WTC11 (cell line): ENCODE data around the gene VSIG4. TPM values are rescaled to one million over a fixed set of nuclear protein-coding genes. Genes with fewer than 3 reads are reported as not detected.

ENCODE experiments used
- ATAC-seq: fragments of 200-7000 bp; cut with Tn5 transposase; 2 replicates; pipeline ENCODE4 v1.10.0; 2021; ENCODE audit warnings: mild to moderate bottlenecking, moderate library complexity
- CTCF ChIA-PET: fragments of 300-600 bp; sonication (Branson Sonifier 250); formaldehyde crosslinking; loops from one replicate; lab custom pipeline; 2021; ENCODE audit warnings: antibody characterized with exemption; lab: Charles Lee
- POLR2A ChIA-PET: fragments of 350-600 bp; sonication (Branson Sonifier 250); formaldehyde crosslinking; loops from one replicate; lab custom pipeline; 2021; ENCODE audit warnings: antibody characterized with exemption; lab: Charles Lee
- DNase-seq: peaks from one replicate; pipeline ENCODE4 v3.0.0; 2021; ENCODE audit warnings: low spot score
- H3K27ac Mint-ChIP-seq: 2 replicates; pipeline ENCODE4 v1.8.0; 2021; ENCODE audit warnings: mixed read lengths
- H3K27me3 Mint-ChIP-seq: 2 replicates; pipeline ENCODE4 v1.8.0; 2021; ENCODE audit warnings: low read depth, mild to moderate bottlenecking, moderate library complexity, mixed read lengths
- H3K36me3 Mint-ChIP-seq: 2 replicates; pipeline ENCODE4 v1.8.0; 2021; ENCODE audit warnings: mixed read lengths
- H3K4me1 Mint-ChIP-seq: 2 replicates; pipeline ENCODE4 v1.8.0; 2022; ENCODE audit warnings: mixed read lengths
- H3K4me3 Mint-ChIP-seq: 2 replicates; pipeline ENCODE4 v1.8.0; 2021; ENCODE audit warnings: mild to moderate bottlenecking, moderate library complexity, mixed read lengths
- H3K9me3 Mint-ChIP-seq: 2 replicates; pipeline ENCODE4 v1.8.0; 2021; ENCODE audit warnings: mixed read lengths
- AR ChIP-seq: fragments of 250-450 bp; sonication (Bioruptor Pico); IDR thresholded peaks from 2 replicates; pipeline ENCODE4 v1.9.0; 2021; ENCODE audit warnings: mild to moderate bottlenecking
- ATF1 ChIP-seq: sonication (generic); formaldehyde crosslinking; IDR thresholded peaks from 2 replicates; pipeline ENCODE4 v1.8.1; 2023; ENCODE audit warnings: mild to moderate bottlenecking, moderate library complexity, missing genetic modification reagents
- ATF6 ChIP-seq: sonication (generic); formaldehyde crosslinking; IDR thresholded peaks from 2 replicates; pipeline ENCODE4 v1.8.1; 2023; ENCODE audit warnings: mild to moderate bottlenecking, missing genetic modification reagents
- CDX4 ChIP-seq: fragments of 250-450 bp; sonication (Bioruptor Pico); IDR thresholded peaks from 2 replicates; pipeline ENCODE4 v1.9.0; 2021; ENCODE audit warnings: moderate library complexity, mild to moderate bottlenecking, inconsistent platforms, borderline replicate concordance
- CREM ChIP-seq: sonication (generic); formaldehyde crosslinking; IDR thresholded peaks from 2 replicates; pipeline ENCODE4 v1.8.1; 2022; ENCODE audit warnings: mild to moderate bottlenecking, missing genetic modification reagents, moderate library complexity
- FOXJ3 ChIP-seq: sonication (generic); formaldehyde crosslinking; IDR thresholded peaks from 2 replicates; pipeline ENCODE4 v1.9.0; 2021; ENCODE audit warnings: missing genetic modification reagents, mild to moderate bottlenecking, borderline replicate concordance
- FOXK1 ChIP-seq: sonication (generic); formaldehyde crosslinking; IDR thresholded peaks from 2 replicates; pipeline ENCODE4 v1.8.0; 2022; ENCODE audit warnings: mild to moderate bottlenecking, moderate library complexity, missing genetic modification reagents
- HMGXB4 ChIP-seq: sonication (generic); formaldehyde crosslinking; IDR thresholded peaks from 2 replicates; pipeline ENCODE4 v1.8.1; 2023; ENCODE audit warnings: mild to moderate bottlenecking, moderate library complexity, missing genetic modification reagents
- MLX ChIP-seq: sonication (generic); formaldehyde crosslinking; IDR thresholded peaks from 2 replicates; pipeline ENCODE4 v1.8.1; 2023; ENCODE audit warnings: mild to moderate bottlenecking, missing genetic modification reagents, moderate library complexity
- MXD4 ChIP-seq: fragments of 250-450 bp; sonication (Bioruptor Pico); IDR thresholded peaks from 2 replicates; pipeline ENCODE4 v1.8.0; 2021; ENCODE audit warnings: mild to moderate bottlenecking, moderate library complexity, borderline replicate concordance
- OVOL2 ChIP-seq: fragments of 250-450 bp; sonication (Bioruptor Pico); IDR thresholded peaks from 2 replicates; pipeline ENCODE4 v1.9.0; 2021; ENCODE audit warnings: mild to moderate bottlenecking, borderline replicate concordance
- PREB ChIP-seq: sonication (generic); formaldehyde crosslinking; IDR thresholded peaks from 2 replicates; pipeline ENCODE4 v1.8.1; 2022; ENCODE audit warnings: mild to moderate bottlenecking, missing genetic modification reagents, moderate library complexity, borderline replicate concordance
- PRRX2 ChIP-seq: fragments of 250-450 bp; sonication (Bioruptor Pico); IDR thresholded peaks from 2 replicates; pipeline ENCODE4 v1.8.0; 2021; ENCODE audit warnings: mild to moderate bottlenecking
- RELA ChIP-seq: sonication (generic); formaldehyde crosslinking; IDR thresholded peaks from 2 replicates; pipeline ENCODE4 v1.8.1; 2022; ENCODE audit warnings: missing genetic modification reagents, mild to moderate bottlenecking, borderline replicate concordance
- RORB ChIP-seq: fragments of 250-450 bp; sonication (Bioruptor Pico); IDR thresholded peaks from 2 replicates; pipeline ENCODE4 v1.9.0; 2021; ENCODE audit warnings: mild to moderate bottlenecking
- SMAD3 ChIP-seq: sonication (generic); formaldehyde crosslinking; IDR thresholded peaks from 2 replicates; pipeline ENCODE4 v1.8.0; 2022; ENCODE audit warnings: missing genetic modification reagents, mild to moderate bottlenecking, borderline replicate concordance
- SP1 ChIP-seq: sonication (generic); formaldehyde crosslinking; conservative IDR thresholded peaks from 2 replicates; pipeline ENCODE4 v1.8.1; 2022; ENCODE audit warnings: missing genetic modification reagents
- TEAD4 ChIP-seq: sonication (generic); formaldehyde crosslinking; IDR thresholded peaks from 2 replicates; pipeline ENCODE4 v1.8.0; 2022; ENCODE audit warnings: mild to moderate bottlenecking, missing genetic modification reagents
- TP53 ChIP-seq: sonication (generic); formaldehyde crosslinking; IDR thresholded peaks from 2 replicates; pipeline ENCODE4 v1.8.1; 2023; ENCODE audit warnings: mild to moderate bottlenecking, missing genetic modification reagents
- ZNF317 ChIP-seq: sonication (generic); formaldehyde crosslinking; IDR thresholded peaks from 2 replicates; pipeline ENCODE4 v1.8.1; 2023; ENCODE audit warnings: low read depth, mild to moderate bottlenecking, moderate library complexity, missing genetic modification reagents, borderline replicate concordance
- ZNF416 ChIP-seq: fragments of 250-450 bp; sonication (Bioruptor Pico); IDR thresholded peaks from 2 replicates; pipeline ENCODE4 v1.9.0; 2021; ENCODE audit warnings: mild to moderate bottlenecking, inconsistent platforms
- ZNF423 ChIP-seq: fragments of 250-450 bp; sonication (Bioruptor Pico); IDR thresholded peaks from 2 replicates; pipeline ENCODE4 v2.1.2; 2022; ENCODE audit warnings: mild to moderate bottlenecking, moderate library complexity
- ZNF425 ChIP-seq: fragments of 250-450 bp; sonication (Bioruptor Pico); conservative IDR thresholded peaks from 2 replicates; pipeline ENCODE4 v1.9.0; 2021; ENCODE audit warnings: mild to moderate bottlenecking
- ZNF512 ChIP-seq: sonication (generic); formaldehyde crosslinking; IDR thresholded peaks from 2 replicates; pipeline ENCODE4 v1.8.1; 2022; ENCODE audit warnings: missing genetic modification reagents, borderline replicate concordance
- total RNA-seq: library from RNA; stranded (reverse); gene quantifications from 3 replicates; pipeline ENCODE4 v1.2.3, GENCODE V29; 2021

VSIG4 gene
- total RNA-seq, 1 experiment from 2014 or later = 0.24 TPM

- Mint-ChIP-seq H3K9me3 (no peaks in the 10 kb centered on the region), H3K4me1 (peaks cover 5% of the 10 kb centered on the region), H3K4me3 (no peak overlapping the region), H3K27ac (no peak overlapping the region), H3K27me3 (no peaks in the 10 kb centered on the region), H3K36me3 (no peaks in the 10 kb centered on the region)
- no peak for TF ChIP-seq TP53
- no peak for TF ChIP-seq TEAD4
- TF ChIP-seq PREB (CRISPR knock-in tag) = no peak
- TF ChIP-seq SMAD3 = no peak
- TF ChIP-seq ZNF416 (CRISPR knock-in tag) = no peak
- ATAC-seq (no peak), DNase-seq (no peak)
- ChIA-PET CTCF (interaction anchor here (2.0 kb wide), 1 partner anchor 16 kb away, joined by 4 read pairs; no protein-coding TSS in a partner anchor), POLR2A (no interaction called here)
Observed at GRCh38 chrX:66019974-66020373, 19.9 kb downstream of the VSIG4 start.

GRCh38 chrX:66019310-66019652 is 20.6 kb downstream of the VSIG4 start:
- H3K9me3 Mint-ChIP-seq = no peaks in the 10 kb centered on the region
- ATAC-seq = no peak
- no peak overlapping the region for H3K27ac Mint-ChIP-seq
- CTCF ChIA-PET = no interaction called here
- TF ChIP-seq ATF6 (CRISPR knock-in tag) (no peak), MLX (CRISPR knock-in tag) (no peak), RELA (no peak), FOXK1 (no peak), ZNF423 (CRISPR knock-in tag) (no peak), FOXJ3 (CRISPR knock-in tag) (no peak), CDX4 (CRISPR knock-in tag) (no peak), ZNF317 (CRISPR knock-in tag) (no peak), ATF1 (CRISPR knock-in tag) (no peak), AR (CRISPR knock-in tag) (no peak), ZNF425 (CRISPR knock-in tag) (no peak), CREM (CRISPR knock-in tag) (no peak), MXD4 (CRISPR knock-in tag) (no peak), SP1 (CRISPR knock-in tag) (no peak), PRRX2 (CRISPR knock-in tag) (no peak), RORB (CRISPR knock-in tag) (no peak), HMGXB4 (CRISPR knock-in tag) (no peak), OVOL2 (CRISPR knock-in tag) (no peak), ZNF512 (no peak), SMAD3 (no peak)
- TF ChIP-seq, all 79 proteins: peak for 0
- DNase-seq = no peak
- Mint-ChIP-seq H3K27me3 (no peaks in the 10 kb centered on the region), H3K4me1 (peaks cover 5% of the 10 kb centered on the region), H3K4me3 (no peak overlapping the region), H3K36me3 (no peaks in the 10 kb centered on the region)
- POLR2A ChIA-PET = no interaction called here
